CD14-positive monocyte (primary cell): ENCODE data around the gene SBK2. TPM values are rescaled to one million over a fixed set of nuclear protein-coding genes. Genes with fewer than 3 reads are reported as not detected.

Experiments
- DNase-seq, 3 donors: peaks; one replicate each; pipeline ENCODE4 v3.0.0-alpha.2; 2011 to 2022
- H2AFZ ChIP-seq: 2 replicates; pipeline ENCODE4 v1.6.0; 2012; ENCODE audit warnings: mild to moderate bottlenecking, low read depth, low read length, inconsistent platforms; ENCODE audit not compliant: insufficient read depth, poor library complexity, severe bottlenecking
- H3K27ac ChIP-seq, 2 donors: 1 replicate in 1 of 2; 2 replicates in 1 of 2; pipeline ENCODE4 v1.5.1; 2012 to 2013; ENCODE audit warnings: low read length in 2 of 2, control low read depth in 1 of 2, inconsistent platforms in 1 of 2, low read depth in 1 of 2, mild to moderate bottlenecking in 1 of 2
- H3K27me3 ChIP-seq, 2 donors: one replicate each; pipeline versions ENCODE4 v1.6.0 to v1.6.1; 2011 to 2013; ENCODE audit warnings: low read length in 2 of 2; ENCODE audit not compliant: control insufficient read depth in 2 of 2, insufficient read depth in 2 of 2
- H3K36me3 ChIP-seq, 2 donors: replicated peaks in 1 of 2; 1 replicate in 1 of 2; 2 replicates in 1 of 2; pipeline versions ENCODE4 v1.5.1 to v1.6.1; 2012 to 2013; ENCODE audit warnings: low read length in 2 of 2, control low read depth in 1 of 2, inconsistent platforms in 1 of 2, mild to moderate bottlenecking in 1 of 2; ENCODE audit not compliant: insufficient read depth in 2 of 2, control insufficient read depth in 1 of 2
- H3K4me1 ChIP-seq, 2 donors: 1 replicate in 1 of 2; 2 replicates in 1 of 2; pipeline versions ENCODE4 v1.5.1 to v1.6.1; 2012 to 2013; ENCODE audit warnings: low read length in 2 of 2, control low read depth in 1 of 2, inconsistent platforms in 1 of 2, mild to moderate bottlenecking in 1 of 2, moderate library complexity in 1 of 2; ENCODE audit not compliant: insufficient read depth in 2 of 2, control insufficient read depth in 1 of 2
- H3K4me2 ChIP-seq: replicated peaks from 2 replicates; pipeline ENCODE3; 2012; ENCODE audit warnings: low read length, moderate library complexity, mild to moderate bottlenecking; ENCODE audit not compliant: poor library complexity, severe bottlenecking; ENCODE audit errors: extremely low read depth
- H3K4me3 ChIP-seq, 3 experiments: fragments of 200-600 bp in 1 of 3; sonication (generic) in 1 of 3; replicated peaks in 1 of 3; 1 replicate in 2 of 3; 2 replicates in 1 of 3; pipeline ENCODE4 v1.5.1; 2011 to 2013; ENCODE audit warnings: low read length in 3 of 3, mild to moderate bottlenecking in 3 of 3, control low read depth in 2 of 3, low read depth in 2 of 3, inconsistent platforms in 1 of 3, moderate library complexity in 1 of 3
- H3K79me2 ChIP-seq: 2 replicates; pipeline ENCODE4 v1.6.0; 2012; ENCODE audit warnings: mild to moderate bottlenecking, control low read depth, inconsistent platforms, low read length, moderate library complexity; ENCODE audit not compliant: insufficient read depth
- H3K9ac ChIP-seq: 2 replicates; pipeline ENCODE4 v1.6.0; 2017; ENCODE audit warnings: low read length, mild to moderate bottlenecking; ENCODE audit not compliant: insufficient read depth, poor library complexity, severe bottlenecking
- H3K9me3 ChIP-seq, 2 donors: replicated peaks in 1 of 2; 1 replicate in 1 of 2; 2 replicates in 1 of 2; pipeline versions ENCODE4 v1.5.1 to v1.6.1; 2012 to 2013; ENCODE audit warnings: low read length in 2 of 2, control low read depth in 1 of 2; ENCODE audit not compliant: control insufficient read depth in 1 of 2, insufficient read depth in 1 of 2
- H4K20me1 ChIP-seq: 2 replicates; pipeline ENCODE4 v1.6.0; 2012; ENCODE audit warnings: mild to moderate bottlenecking, low read length, control low read depth, moderate library complexity; ENCODE audit not compliant: insufficient read depth
- H3K27ac Mint-ChIP-seq, 7 donors: one replicate each; pipeline ENCODE4 v1.8.0; 2020; ENCODE audit warnings: mild to moderate bottlenecking in 7 of 7, mixed read lengths in 7 of 7, moderate library complexity in 6 of 7, inconsistent platforms in 2 of 7
- H3K27me3 Mint-ChIP-seq, 3 donors: one replicate each; pipeline ENCODE4 v1.8.0; 2021 to 2022; ENCODE audit warnings: low read depth in 3 of 3, mild to moderate bottlenecking in 3 of 3, mixed read lengths in 3 of 3, moderate library complexity in 3 of 3, inconsistent platforms in 1 of 3
- H3K36me3 Mint-ChIP-seq, 2 donors: one replicate each; pipeline ENCODE4 v1.8.0; 2020; ENCODE audit warnings: mixed read lengths in 2 of 2, inconsistent platforms in 1 of 2, mild to moderate bottlenecking in 1 of 2
- H3K4me1 Mint-ChIP-seq: one replicate; pipeline ENCODE4 v1.8.0; 2020; ENCODE audit warnings: mild to moderate bottlenecking, mixed read lengths
- H3K4me3 Mint-ChIP-seq, 2 donors: one replicate each; pipeline ENCODE4 v1.8.0; 2020; ENCODE audit warnings: mild to moderate bottlenecking in 2 of 2, mixed read lengths in 2 of 2, moderate library complexity in 1 of 2
- H3K9me3 Mint-ChIP-seq, 7 donors: one replicate each; pipeline ENCODE4 v1.8.0; 2020 to 2022; ENCODE audit warnings: mixed read lengths in 7 of 7, mild to moderate bottlenecking in 6 of 7, moderate library complexity in 6 of 7, inconsistent platforms in 2 of 7
- WGBS: methylation state at CpG from one replicate; pipeline ENCODE4 v1.1.5; 2013; ENCODE audit warnings: missing lambda C conversion rate; ENCODE audit not compliant: insufficient coverage; 5-methylcytosine and 5-hydroxymethylcytosine counted together
- intact Hi-C, 2 donors: fragments of 100-400 bp; cut with micrococcal nuclease; formaldehyde crosslinking; loops; one replicate each; pipeline versions ENCODE4 v1.15.0 to v1.15.1; 2023
- polyA plus RNA-seq, 3 donors: library from polyadenylated mRNA; depleted of rRNA in 1 of 3; unstranded in 2 of 3; stranded (reverse) in 1 of 3; fragments of 300-500 nt in 2 of 3; fragments of >200 nt in 1 of 3; fragmentation: Illumina TruSeq in 2 of 3; gene quantifications; 1 replicate in 2 of 3; 2 replicates in 1 of 3; pipeline ENCODE4 v1.2.3, GENCODE V29; 2012 to 2021
- TF ChIP-seq, protein P1 (sequence below): fragments of 200-600 bp; IDR thresholded peaks from one replicate; pipeline ENCODE4 v1.8.0; 2022; ENCODE audit warnings: antibody characterized with exemption, mild to moderate bottlenecking

Gene SBK2
- polyA plus RNA-seq, 3 donors, result not detected

DNA sequence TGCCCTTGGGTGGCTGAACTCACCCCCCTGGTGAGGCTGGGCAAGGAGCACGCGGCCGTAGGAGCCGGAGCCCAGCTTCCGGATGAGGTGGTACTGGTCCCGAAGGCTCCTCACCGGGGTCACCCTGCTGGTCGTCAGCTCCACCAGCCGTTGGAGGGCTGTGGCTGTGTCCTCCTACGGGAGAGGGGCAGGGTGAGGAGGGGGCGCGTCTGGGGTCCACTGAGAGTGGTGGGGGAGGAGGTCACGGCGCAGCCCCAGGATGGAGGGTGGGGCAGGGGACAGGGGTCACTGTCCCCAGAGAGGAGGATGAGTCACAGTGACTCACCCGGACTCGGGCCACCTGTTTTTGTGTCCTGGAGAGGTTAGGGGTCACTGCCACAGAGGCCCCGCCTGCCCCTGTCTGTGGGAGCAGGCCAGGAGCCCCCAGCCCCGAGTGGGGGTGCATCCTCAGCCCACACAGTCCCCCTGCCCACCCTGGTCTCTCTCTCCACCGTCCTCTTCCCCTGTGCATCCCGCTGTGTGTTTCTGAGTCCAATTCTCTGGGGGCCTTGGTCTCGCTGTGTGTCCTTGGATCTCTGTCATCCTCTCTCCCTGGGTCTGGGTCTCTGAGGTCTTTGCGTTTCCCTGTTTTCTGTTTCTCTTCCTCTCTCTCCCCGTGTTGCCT is 8.0 kb upstream of the SBK2 start:
- no peak overlapping the region for H3K4me3 ChIP-seq
- no peaks in the 10 kb centered on the region for H3K79me2 ChIP-seq
- Mint-ChIP-seq H3K4me1 (peaks cover 7% of the 10 kb centered on the region), H3K4me3 (no peak overlapping the region), H3K27ac (no peak overlapping the region), H3K36me3 (no peaks in the 10 kb centered on the region), H3K9me3 (peaks cover 0 to 5% (median 0%) of the 10 kb centered on the region in 7 donors), H3K27me3 (peaks cover 15 to 21% (median 21%) of the 10 kb centered on the region in 3 donors)
- peak in 1 of 3 donors; percentile 12 for DNase-seq
- H3K27ac ChIP-seq, result no peak overlapping the region
- no peaks in the 10 kb centered on the region for H4K20me1 ChIP-seq
- intact Hi-C loops, result no loop called here
- no peak overlapping the region for H3K9ac ChIP-seq
- no peak overlapping the region for H2AFZ ChIP-seq
- no peak overlapping the region for H3K4me2 ChIP-seq
- no peaks in the 10 kb centered on the region for H3K9me3 ChIP-seq
- H3K36me3 ChIP-seq, result no peaks in the 10 kb centered on the region
- WGBS, result 91% methylated on average over 22 of the region's 23 CpGs
- peaks cover 0 to 7% of the 10 kb centered on the region in 2 donors for H3K4me1 ChIP-seq
- no peaks in the 10 kb centered on the region for H3K27me3 ChIP-seq
- TF ChIP-seq, protein P1, sequence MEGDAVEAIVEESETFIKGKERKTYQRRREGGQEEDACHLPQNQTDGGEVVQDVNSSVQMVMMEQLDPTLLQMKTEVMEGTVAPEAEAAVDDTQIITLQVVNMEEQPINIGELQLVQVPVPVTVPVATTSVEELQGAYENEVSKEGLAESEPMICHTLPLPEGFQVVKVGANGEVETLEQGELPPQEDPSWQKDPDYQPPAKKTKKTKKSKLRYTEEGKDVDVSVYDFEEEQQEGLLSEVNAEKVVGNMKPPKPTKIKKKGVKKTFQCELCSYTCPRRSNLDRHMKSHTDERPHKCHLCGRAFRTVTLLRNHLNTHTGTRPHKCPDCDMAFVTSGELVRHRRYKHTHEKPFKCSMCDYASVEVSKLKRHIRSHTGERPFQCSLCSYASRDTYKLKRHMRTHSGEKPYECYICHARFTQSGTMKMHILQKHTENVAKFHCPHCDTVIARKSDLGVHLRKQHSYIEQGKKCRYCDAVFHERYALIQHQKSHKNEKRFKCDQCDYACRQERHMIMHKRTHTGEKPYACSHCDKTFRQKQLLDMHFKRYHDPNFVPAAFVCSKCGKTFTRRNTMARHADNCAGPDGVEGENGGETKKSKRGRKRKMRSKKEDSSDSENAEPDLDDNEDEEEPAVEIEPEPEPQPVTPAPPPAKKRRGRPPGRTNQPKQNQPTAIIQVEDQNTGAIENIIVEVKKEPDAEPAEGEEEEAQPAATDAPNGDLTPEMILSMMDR, result no peak

- 95% methylated on average over 12 of the region's 15 CpGs for WGBS
- H3K36me3 Mint-ChIP-seq, result no peaks in the 10 kb centered on the region
- Histone ChIP-seq H3K79me2 (no peaks in the 10 kb centered on the region), H3K4me1 (peaks cover 0 to 7% of the 10 kb centered on the region in 2 donors), H2AFZ (no peak overlapping the region), H3K4me2 (no peak overlapping the region), H3K9ac (no peak overlapping the region), H3K36me3 (no peaks in the 10 kb centered on the region), H3K9me3 (no peaks in the 10 kb centered on the region), H3K27ac (no peak overlapping the region), H4K20me1 (no peaks in the 10 kb centered on the region), H3K4me3 (no peak overlapping the region), H3K27me3 (no peaks in the 10 kb centered on the region)
- no peak overlapping the region for H3K27ac Mint-ChIP-seq
- no peak for DNase-seq
- TF ChIP-seq, protein P1, result no peak
- H3K27me3 Mint-ChIP-seq, result peaks cover 15 to 21% (median 21%) of the 10 kb centered on the region in 3 donors
- H3K4me3 Mint-ChIP-seq, result no peak overlapping the region
- intact Hi-C loops, result no loop called here
- H3K4me1 Mint-ChIP-seq, result peaks cover 7% of the 10 kb centered on the region
- peaks cover 0 to 5% (median 0%) of the 10 kb centered on the region in 7 donors for H3K9me3 Mint-ChIP-seq
Observed at GRCh38 chr19:55544014-55544413, 7.1 kb upstream of the SBK2 start.
